HG03196 (cell line): ENCODE measurements around the gene METTL9.
"Not testable (repeated sequence)": the region's sequence is repeated elsewhere in the genome, so short reads cannot be mapped to it uniquely, and the experiment has no call there.

Experiments
- ATAC-seq: cut with Tn5 transposase; IDR thresholded peaks from one replicate; pipeline ENCODE4 v1.9.1; 2021; ENCODE audit not compliant: unreplicated experiment

The METTL9 gene

DNA sequence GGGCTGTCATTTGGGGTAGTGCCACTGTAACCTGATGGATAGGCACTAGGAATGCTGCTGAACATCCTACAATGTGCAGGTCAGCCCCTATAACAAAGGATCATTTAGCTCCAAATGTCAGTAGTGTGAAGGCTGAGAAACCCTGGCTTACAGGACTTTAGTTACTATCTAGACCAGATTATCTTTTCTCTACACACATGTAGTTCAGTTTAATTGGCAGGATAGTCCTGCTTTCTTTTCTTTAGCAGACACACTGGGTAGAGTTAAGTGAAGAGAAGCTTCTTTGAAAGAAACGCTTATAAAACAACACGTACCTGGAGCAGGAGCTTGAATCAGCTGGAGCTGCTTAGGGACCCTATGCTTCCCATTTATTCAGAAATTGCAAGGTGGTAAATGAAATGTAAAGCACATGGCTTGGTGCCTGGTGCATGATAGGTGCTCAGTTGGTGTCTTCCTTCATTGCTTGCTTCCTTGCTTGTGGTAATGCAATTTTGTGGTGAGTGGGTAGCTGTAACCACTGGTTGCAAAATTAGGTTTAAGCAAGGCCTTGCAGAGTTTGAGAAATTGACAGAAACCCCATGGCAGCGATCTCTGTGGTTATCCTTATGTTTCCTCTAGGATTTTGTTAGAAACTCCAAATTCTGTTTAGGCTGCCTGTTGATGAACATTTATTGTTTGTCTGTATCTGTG lies 9.4 kb downstream of the METTL9 start:
- ATAC-seq = no peak

DNA sequence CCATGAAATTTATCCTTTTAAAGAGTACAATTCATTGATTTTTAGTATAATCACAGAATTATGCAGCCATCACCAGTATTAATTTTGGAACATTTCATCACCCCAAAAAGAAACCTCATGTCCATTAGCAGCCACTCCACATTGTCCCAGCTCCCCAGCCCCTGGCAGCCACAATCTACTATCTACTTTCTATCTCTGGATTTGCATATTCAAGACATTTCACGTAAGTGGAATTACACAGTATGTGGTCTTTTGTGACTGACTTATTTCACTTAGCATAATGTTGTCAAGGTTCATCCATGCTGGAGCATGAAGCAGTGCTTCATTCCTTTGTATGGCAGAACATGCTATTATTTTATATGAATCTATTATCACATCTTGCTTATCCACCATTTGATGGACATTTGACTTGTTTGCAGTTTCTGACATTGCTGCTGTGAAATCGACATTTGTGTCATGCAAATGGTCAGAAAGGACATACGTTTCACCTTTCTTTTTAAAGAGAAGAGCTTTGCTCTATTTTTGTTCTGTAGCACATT lies 10.7 kb downstream of the METTL9 start:
- no peak for ATAC-seq

- no peak for ATAC-seq
Measured at GRCh38 chr16:21610766-21611165, 11.4 kb downstream of the METTL9 start.

DNA sequence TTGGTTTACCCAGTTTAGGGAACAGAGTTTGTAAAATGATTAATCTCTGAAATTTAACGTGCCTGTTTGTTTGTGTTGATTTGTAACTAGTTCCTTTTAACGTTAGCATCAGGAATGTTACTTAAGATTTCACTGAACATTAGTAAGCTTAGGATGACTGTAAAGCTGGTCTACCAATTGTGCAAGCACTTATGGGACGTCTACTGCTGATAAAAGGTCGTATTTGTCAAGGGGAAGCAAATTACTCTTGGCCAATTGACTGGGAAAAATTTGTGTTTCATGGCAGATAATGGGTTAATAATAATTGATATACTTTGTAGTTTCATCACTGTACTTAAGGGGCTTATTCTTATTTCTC lies 11.8 kb downstream of the METTL9 start:
- no peak for ATAC-seq

DNA sequence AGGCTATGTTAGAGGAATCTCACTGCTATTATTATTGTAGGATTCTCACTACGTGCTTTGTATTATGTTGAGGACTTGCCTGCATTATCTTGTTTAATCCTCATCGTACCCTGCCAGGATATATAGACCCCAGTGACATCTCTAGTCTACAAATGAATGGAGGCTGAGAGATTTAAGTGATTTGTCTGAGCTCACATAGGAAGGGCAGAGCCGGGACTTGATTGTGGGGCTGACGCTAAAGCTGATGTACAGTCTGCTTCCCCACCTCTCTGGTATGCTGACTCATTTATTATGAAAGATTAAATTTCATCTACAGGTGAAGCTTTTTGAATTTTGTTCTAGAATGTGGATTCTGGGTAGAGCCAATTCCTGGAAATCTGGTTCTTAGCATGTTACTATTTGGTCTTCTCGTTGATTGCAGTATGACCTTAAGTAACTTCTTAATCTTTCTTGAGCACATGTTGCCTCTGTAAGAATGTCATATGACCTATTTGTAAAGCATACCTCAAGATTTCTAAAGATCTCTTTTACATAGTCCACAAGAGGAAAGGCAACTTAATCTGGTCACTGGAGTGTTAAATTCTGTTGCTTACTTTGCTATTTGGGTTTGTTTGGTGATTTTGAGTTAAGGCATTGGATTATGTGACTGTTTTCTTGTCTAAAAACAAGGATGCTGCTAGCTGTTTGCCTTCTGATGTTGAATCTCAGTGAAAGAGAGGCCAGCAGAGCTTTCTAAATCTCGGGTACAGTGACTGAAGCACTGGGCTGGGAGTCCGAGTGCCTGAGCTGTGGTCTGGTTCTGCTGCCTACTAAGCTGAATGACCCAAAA lies 12.4 kb downstream of the METTL9 start:
- ATAC-seq = no peak

- no peak for ATAC-seq
Measured at GRCh38 chr16:21613361-21613760, 14.0 kb downstream of the METTL9 start.

DNA sequence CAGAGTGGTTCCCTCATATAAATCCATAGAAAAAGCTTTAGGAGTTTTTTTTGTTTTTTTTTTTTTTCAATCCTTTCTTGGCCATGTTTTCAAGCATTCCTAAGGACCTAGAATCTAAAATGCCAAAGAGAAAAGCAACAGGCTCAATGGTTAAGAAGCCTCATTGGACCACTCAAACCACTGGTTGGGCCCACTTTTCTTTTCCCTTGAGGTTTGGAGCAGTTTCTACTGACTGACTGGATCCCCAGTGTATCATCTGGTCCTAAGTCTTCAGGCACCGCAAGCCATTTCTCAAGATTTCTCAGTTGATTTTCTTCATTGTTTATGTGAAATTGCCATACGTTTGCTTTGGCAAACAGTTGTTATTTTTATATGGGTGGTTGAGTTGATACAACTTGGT lies 14.4 kb downstream of the METTL9 start:
- ATAC-seq = no peak

DNA sequence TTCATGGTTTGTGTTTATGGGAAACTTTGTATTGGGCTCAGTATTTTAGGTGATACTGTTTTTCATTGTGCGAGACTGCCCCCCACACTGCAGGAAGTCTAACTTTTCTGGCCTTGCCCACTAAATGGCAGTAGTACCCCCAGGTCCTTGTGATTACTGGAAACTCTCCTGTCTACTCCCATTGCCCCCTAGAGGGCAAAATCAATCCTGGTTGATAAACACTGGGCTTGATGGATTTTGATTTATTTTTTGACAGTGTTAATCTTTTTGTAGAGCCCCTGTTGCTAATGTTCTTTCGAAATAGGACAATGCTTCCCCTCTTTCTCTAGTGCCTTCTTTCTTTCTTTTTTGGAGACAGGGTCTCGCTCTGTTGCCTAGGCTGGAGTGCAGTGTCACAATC lies 15.5 kb downstream of the METTL9 start:
- ATAC-seq = no peak

- no peak for ATAC-seq
Measured at GRCh38 chr16:21617607-21618006, 18.2 kb downstream of the METTL9 start.

GRCh38 chr16:21618281-21618680 lies 18.9 kb downstream of the METTL9 start:
- no peak for ATAC-seq

DNA sequence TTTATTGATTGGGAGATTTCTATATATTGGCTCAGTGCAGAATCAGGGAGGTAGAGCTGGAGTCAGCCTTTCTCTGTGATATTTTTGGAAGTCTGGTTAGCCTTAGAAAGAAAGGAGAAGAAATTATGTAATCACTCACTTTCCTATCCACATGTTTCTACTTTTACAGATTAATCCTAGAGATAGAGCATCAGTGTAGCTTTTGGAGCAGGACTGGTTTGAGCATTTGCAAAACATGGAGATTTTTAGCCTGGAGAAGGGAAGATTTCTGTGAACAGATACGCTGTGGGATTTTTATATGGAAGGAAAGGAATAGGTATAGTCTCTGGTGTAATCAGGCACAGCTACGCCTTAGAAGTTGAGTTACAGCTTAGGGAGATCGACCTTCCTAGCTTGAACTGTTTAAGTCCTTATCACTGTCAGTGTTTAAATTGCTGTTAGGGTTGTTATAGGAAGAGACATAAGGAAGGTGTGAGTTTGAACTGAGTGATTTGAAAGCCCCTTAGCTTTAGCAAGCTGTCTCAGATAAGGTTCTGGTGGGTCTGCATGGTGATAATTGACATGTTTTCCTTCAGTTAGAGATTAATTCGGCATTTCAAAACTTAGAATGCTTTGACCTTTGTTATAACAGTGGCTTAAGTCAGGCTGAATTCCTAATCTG lies 20.5 kb downstream of the METTL9 start:
- ATAC-seq = no peak

- no peak for ATAC-seq
Measured at GRCh38 chr16:21620592-21620991, 21.2 kb downstream of the METTL9 start.

DNA sequence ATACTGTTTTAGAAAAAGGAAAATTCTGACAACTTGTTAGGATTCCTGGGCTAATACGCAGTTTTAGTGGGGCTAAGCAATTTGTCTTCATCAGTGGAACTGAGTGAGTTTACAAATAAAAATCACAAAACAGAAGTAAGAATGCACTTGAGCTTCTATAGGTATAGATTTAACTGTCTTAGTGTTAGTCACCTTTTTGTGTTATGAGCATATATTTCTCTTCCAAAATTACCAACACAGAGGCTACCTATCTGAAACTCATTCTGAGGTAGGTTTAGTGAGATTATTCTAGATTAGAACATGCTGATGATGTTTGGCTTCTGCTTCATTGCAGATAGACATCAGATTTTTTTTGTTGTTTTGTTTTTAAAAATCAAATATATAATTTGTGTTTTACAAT lies 23.2 kb downstream of the METTL9 start:
- no peak for ATAC-seq

DNA sequence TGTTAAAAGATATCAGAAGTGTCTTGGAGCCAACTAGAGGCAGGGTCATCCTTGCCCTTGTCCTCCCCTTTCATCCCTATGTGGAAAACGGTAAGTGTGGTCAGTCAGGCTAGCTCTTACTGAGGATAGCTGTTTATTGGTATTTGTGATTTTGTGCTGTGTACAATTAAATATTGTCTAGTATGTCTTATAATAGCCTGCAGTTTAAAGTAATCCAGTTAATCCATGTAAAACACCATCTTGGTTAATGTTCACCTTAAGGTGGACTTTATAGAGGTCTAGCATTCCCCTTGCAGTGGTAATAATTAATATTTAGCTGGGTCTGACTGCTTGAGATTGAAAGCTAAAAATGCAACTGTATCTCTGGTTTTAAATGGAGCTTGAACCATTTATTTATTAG lies 25.6 kb downstream of the METTL9 start:
- ATAC-seq = no peak

GRCh38 chr16:21626659-21627277 lies 27.4 kb downstream of the METTL9 start:
- ATAC-seq = no peak

GRCh38 chr16:21628121-21628726 lies 28.8 kb downstream of the METTL9 start:
- ATAC-seq = no peak

DNA sequence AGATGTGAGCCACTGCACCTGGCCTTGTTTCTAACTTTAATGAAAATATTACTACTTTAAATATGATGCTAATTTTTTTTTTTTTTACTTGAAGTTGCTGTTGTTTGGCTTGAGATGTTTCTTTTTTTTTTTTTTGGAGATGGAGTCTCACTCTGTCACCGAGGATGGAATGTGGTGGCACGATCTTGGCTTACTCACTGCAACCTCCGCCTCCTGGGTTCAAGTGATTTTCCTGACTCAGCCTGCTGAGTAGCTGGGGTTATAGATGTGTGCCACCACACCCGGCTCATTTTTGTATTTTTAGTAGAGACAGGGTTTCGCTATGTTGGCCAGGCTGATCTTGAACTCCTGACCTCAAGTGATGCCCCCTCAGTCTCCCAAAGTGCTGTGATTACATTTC lies 29.4 kb downstream of the METTL9 start:
- no peak for ATAC-seq

- not testable (repeated sequence) for ATAC-seq
Measured at GRCh38 chr16:21629616-21630539, 30.5 kb downstream of the METTL9 start.

- ATAC-seq = not testable (repeated sequence)
Measured at GRCh38 chr16:21630866-21631265, 31.5 kb downstream of the METTL9 start.

DNA sequence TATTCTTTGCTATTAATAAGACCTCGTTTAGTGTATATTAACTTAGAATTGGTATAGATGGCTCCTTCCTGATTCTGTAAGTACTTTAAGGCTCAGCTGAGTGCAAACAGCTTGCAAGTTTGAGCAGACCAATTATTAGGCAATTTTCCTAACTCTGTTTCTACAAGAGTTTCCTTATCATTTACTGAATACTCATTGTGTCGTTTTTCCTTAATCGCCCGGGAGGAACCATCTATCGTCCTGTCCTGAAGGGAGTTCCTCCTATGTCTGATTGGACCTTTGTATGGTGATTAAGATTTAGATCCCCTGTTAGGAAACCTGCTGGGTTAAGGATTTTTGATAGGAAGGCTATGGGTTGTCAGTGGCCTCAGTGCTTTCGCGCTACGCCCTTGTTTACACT lies 32.0 kb downstream of the METTL9 start:
- not testable (repeated sequence) for ATAC-seq
